HCT116 (cell line): Measurements from ENCODE around the gene GDPD3. TPM values are rescaled to one million over a fixed set of nuclear protein-coding genes. Genes with fewer than 3 reads are reported as not detected.

ENCODE experiments used
- ATAC-seq: fragments of 200-7000 bp; cut with Tn5 transposase; 2 replicates; pipeline ENCODE4 v1.9.1; 2020; ENCODE audit warnings: mild to moderate bottlenecking, moderate library complexity
- BruUV-seq: library from RNA; stranded (reverse); fragments of 400-500 nt; replicated peaks from 2 replicates; lab custom pipeline; 2021; lab: Mats Ljungman, UMichigan
- CTCF ChIA-PET: fragments of 300-600 bp; sonication (Branson Sonifier 250); formaldehyde crosslinking; loops from one replicate; lab custom pipeline; 2021; ENCODE audit warnings: antibody characterized with exemption; lab: Charles Lee
- POLR2A ChIA-PET: fragments of 300-600, 350-600 bp; sonication (Branson Sonifier 250); formaldehyde crosslinking; loops from one replicate; lab custom pipeline; 2021; ENCODE audit warnings: antibody characterized with exemption; lab: Charles Lee
- RAD21 ChIA-PET, 2 experiments: fragments of 300-600 bp; sonication (Branson Sonifier 250); formaldehyde crosslinking; loops; one replicate each; lab custom pipeline; 2023; ENCODE audit warnings: low total read pairs in 2 of 2; ENCODE audit not compliant: uncharacterized antibody in 2 of 2, unreplicated experiment in 2 of 2, low non-redundant PET in 1 of 2; lab: Charles Lee
- DNase-seq: peaks from one replicate; pipeline ENCODE4 v3.0.0-alpha.2; 2010; ENCODE audit warnings: low read depth, low spot score
- H2AFZ ChIP-seq: fragments of 200-600 bp; shearing (Covaris generic), sonication (generic); 2 replicates; pipeline ENCODE4 v1.6.1; 2017; ENCODE audit warnings: low read depth, mixed run types, mixed read lengths, antibody characterized with exemption, low read length; ENCODE audit not compliant: poor library complexity, severe bottlenecking
- H3K27ac ChIP-seq: 2 replicates; pipeline ENCODE4 v1.5.1; 2012; ENCODE audit warnings: low read depth, low read length
- H3K27me3 ChIP-seq: fragments of 200-600 bp; sonication (generic); 2 replicates; pipeline ENCODE4 v1.6.1; 2016; ENCODE audit warnings: mixed run types, low read length, mixed read lengths; ENCODE audit not compliant: insufficient read depth
- H3K36me3 ChIP-seq, 2 experiments: fragments of 200-500 bp in 1 of 2; fragments of 200-600 bp in 1 of 2; sonication (Bioruptor generic) in 1 of 2; sonication (generic) in 1 of 2; 2 replicates each; pipeline versions ENCODE4 v1.5.1 to v1.6.1; 2014 to 2016; ENCODE audit warnings: low read length in 2 of 2, inconsistent platforms in 1 of 2, mixed read lengths in 1 of 2, mixed run types in 1 of 2; ENCODE audit not compliant: insufficient read depth in 2 of 2, control insufficient read depth in 1 of 2
- H3K4me1 ChIP-seq, 2 experiments: fragments of 200-600 bp in 1 of 2; sonication (generic) in 1 of 2; 2 replicates each; pipeline versions ENCODE4 v1.5.1 to v1.6.1; 2012 to 2017; ENCODE audit warnings: low read length in 2 of 2, inconsistent platforms in 1 of 2, mild to moderate bottlenecking in 1 of 2, mixed read lengths in 1 of 2, mixed run types in 1 of 2, moderate library complexity in 1 of 2; ENCODE audit not compliant: insufficient read depth in 2 of 2, control insufficient read depth in 1 of 2
- H3K4me2 ChIP-seq: fragments of 200-600 bp; sonication (generic); 2 replicates; pipeline ENCODE4 v1.6.1; 2017; ENCODE audit warnings: mixed run types, low read length, mixed read lengths
- H3K4me3 ChIP-seq, 2 experiments: fragments of 200-600 bp in 1 of 2; sonication (generic) in 1 of 2; replicated peaks in 1 of 2; 2 replicates each; pipeline ENCODE4 v1.5.1; 2011 to 2016; ENCODE audit warnings: low read length in 2 of 2, control low read depth in 1 of 2, low read depth in 1 of 2, mild to moderate bottlenecking in 1 of 2, mixed read lengths in 1 of 2, mixed run types in 1 of 2
- H3K79me2 ChIP-seq: fragments of 200-600 bp; sonication (generic); 2 replicates; pipeline ENCODE4 v1.6.1; 2017; ENCODE audit warnings: mild to moderate bottlenecking, mixed run types, low read length, moderate library complexity, mixed read lengths; ENCODE audit not compliant: insufficient read depth
- H3K9ac ChIP-seq: fragments of 200-600 bp; sonication (generic); 2 replicates; pipeline ENCODE4 v1.6.1; 2016; ENCODE audit warnings: low read length, mixed read lengths
- H3K9me2 ChIP-seq: fragments of 200-600 bp; sonication (generic), shearing (Covaris generic); 2 replicates; pipeline ENCODE4 v1.6.1; 2017; ENCODE audit warnings: mixed run types, mild to moderate bottlenecking, moderate library complexity; ENCODE audit not compliant: insufficient read depth
- H3K9me3 ChIP-seq, 2 experiments: fragments of 200-500 bp in 1 of 2; fragments of 200-600 bp in 1 of 2; sonication (Bioruptor generic) in 1 of 2; sonication (generic) in 1 of 2; 2 replicates each; pipeline ENCODE4 v1.6.1; 2014 to 2017; ENCODE audit warnings: low read length in 2 of 2, mixed read lengths in 2 of 2, inconsistent platforms in 1 of 2, low read depth in 1 of 2, mild to moderate bottlenecking in 1 of 2, mixed run types in 1 of 2, moderate library complexity in 1 of 2; ENCODE audit not compliant: control insufficient read depth in 1 of 2, insufficient read depth in 1 of 2
- H4K20me1 ChIP-seq: fragments of 200-600 bp; sonication (generic), shearing (Covaris generic); 2 replicates; pipeline ENCODE4 v1.6.1; 2017; ENCODE audit warnings: mixed run types, mild to moderate bottlenecking, moderate library complexity; ENCODE audit not compliant: insufficient read depth
- CBX3 ChIP-seq: IDR thresholded peaks from 2 replicates; pipeline ENCODE4 v1.6.1; 2012; ENCODE audit warnings: low read depth
- EGR1 ChIP-seq: IDR thresholded peaks from 2 replicates; pipeline ENCODE4 v1.6.1; 2012; ENCODE audit warnings: low read depth
- ELF1 ChIP-seq: IDR thresholded peaks from 2 replicates; pipeline ENCODE4 v1.6.1; 2012; ENCODE audit warnings: low read depth, borderline replicate concordance
- EZH2 ChIP-seq: fragments of 200-600 bp; sonication (generic); IDR thresholded peaks from 2 replicates; pipeline ENCODE4 v1.6.1; 2017; ENCODE audit warnings: antibody characterized with exemption, mixed run types
- EZH2phosphoT487 ChIP-seq: fragments of 200-600 bp; IDR thresholded peaks from 2 replicates; pipeline ENCODE4 v1.6.1; 2018; ENCODE audit warnings: antibody characterized with exemption, borderline replicate concordance
- FOSL1 ChIP-seq: IDR thresholded peaks from 2 replicates; pipeline ENCODE4 v1.6.1; 2012; ENCODE audit warnings: low read depth
- JUND ChIP-seq: IDR thresholded peaks from 2 replicates; pipeline ENCODE4 v1.6.1; 2012
- POLR2A ChIP-seq: IDR thresholded peaks from 2 replicates; pipeline ENCODE4 v1.7.0; 2011; ENCODE audit warnings: borderline replicate concordance; ENCODE audit not compliant: insufficient read depth, insufficient read length; ENCODE audit errors: extremely low read depth
- POLR2AphosphoS5 ChIP-seq: IDR thresholded peaks from 2 replicates; pipeline ENCODE4 v1.6.1; 2011; ENCODE audit warnings: mild to moderate bottlenecking, low read depth, low read length, moderate library complexity
- RAD21 ChIP-seq: IDR thresholded peaks from 2 replicates; pipeline ENCODE4 v1.6.1; 2012; ENCODE audit warnings: low read depth, mild to moderate bottlenecking
- SIN3A ChIP-seq: IDR thresholded peaks from 2 replicates; pipeline ENCODE4 v1.6.1; 2012; ENCODE audit warnings: low read depth
- SP1 ChIP-seq: IDR thresholded peaks from 2 replicates; pipeline ENCODE4 v1.6.1; 2012; ENCODE audit warnings: low read depth
- SRF ChIP-seq: IDR thresholded peaks from 2 replicates; pipeline ENCODE4 v1.6.1; 2012; ENCODE audit warnings: low read depth
- TCF7L2 ChIP-seq: IDR thresholded peaks from 2 replicates; pipeline ENCODE4 v1.7.0; 2011; ENCODE audit warnings: borderline replicate concordance, inconsistent platforms; ENCODE audit not compliant: insufficient read depth, insufficient read length; ENCODE audit errors: extremely low read depth
- YY1 ChIP-seq: IDR thresholded peaks from 2 replicates; pipeline ENCODE4 v1.6.1; 2011; ENCODE audit warnings: low read length, low read depth, moderate library complexity, mild to moderate bottlenecking; ENCODE audit not compliant: insufficient replicate concordance; ENCODE audit errors: extremely low read depth
- ZFX ChIP-seq: fragments of 450-650 bp; IDR thresholded peaks from 2 replicates; pipeline ENCODE4 v1.6.1; 2017
- ZNF274 ChIP-seq: fragments of 200-500 bp; sonication (Bioruptor generic); IDR thresholded peaks from 2 replicates; pipeline ENCODE4 v1.6.1; 2014; ENCODE audit warnings: mild to moderate bottlenecking, low read depth, low read length, inconsistent platforms
- intact Hi-C: fragments of 100-400 bp; cut with micrococcal nuclease; formaldehyde crosslinking; loops from 2 replicates; pipeline ENCODE4 v1.10.0; 2022
- total RNA-seq: library from RNA; stranded (reverse); gene quantifications from one replicate; pipeline ENCODE4 v1.2.1, GENCODE V29; 2021; ENCODE audit not compliant: unreplicated experiment
- TF ChIP-seq, protein P1 (sequence below): IDR thresholded peaks from 2 replicates; pipeline ENCODE4 v1.6.1; 2012
- TF ChIP-seq, protein P2 (sequence below): IDR thresholded peaks from 2 replicates; pipeline ENCODE4 v1.6.1; 2012; ENCODE audit warnings: low read depth
- TF ChIP-seq, protein P3 (sequence below), 3 experiments: fragments of 200-600 bp in 1 of 3; sonication (generic) in 1 of 3; IDR thresholded peaks in 2 of 3; conservative IDR thresholded peaks in 1 of 3; 2 replicates each; pipeline ENCODE4 v1.5.1; 2012 to 2017; ENCODE audit warnings: low read depth in 2 of 3, low read length in 2 of 3, antibody characterized with exemption in 1 of 3, borderline replicate concordance in 1 of 3, control low read depth in 1 of 3, mild to moderate bottlenecking in 1 of 3, mixed read lengths in 1 of 3, mixed run types in 1 of 3, moderate library complexity in 1 of 3; ENCODE audit not compliant: insufficient read depth in 1 of 3

The GDPD3 gene
- total RNA-seq, 1 experiment from 2014 or later: 7.0 TPM

DNA sequence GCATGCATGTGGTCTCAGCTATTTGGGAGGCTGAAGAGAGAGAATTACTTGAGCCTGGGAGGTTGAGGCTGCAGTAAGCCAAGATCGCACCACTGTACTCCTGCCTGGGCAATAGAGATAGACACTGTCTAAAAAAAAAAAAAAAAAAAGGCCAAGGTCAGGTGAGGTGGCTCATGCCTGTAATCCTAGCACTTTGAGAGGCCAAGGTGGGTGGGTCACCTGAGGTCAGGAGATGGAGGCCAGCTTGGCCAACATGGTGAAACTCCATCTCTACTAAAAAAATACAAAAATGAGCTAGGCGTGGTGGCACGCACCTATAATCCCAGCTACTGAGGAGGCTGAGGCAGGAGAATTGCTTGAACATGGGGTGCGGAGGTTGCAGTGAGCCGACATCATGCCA is 41.9 kb upstream of the GDPD3 start (continued):
- TF ChIP-seq, protein P1, sequence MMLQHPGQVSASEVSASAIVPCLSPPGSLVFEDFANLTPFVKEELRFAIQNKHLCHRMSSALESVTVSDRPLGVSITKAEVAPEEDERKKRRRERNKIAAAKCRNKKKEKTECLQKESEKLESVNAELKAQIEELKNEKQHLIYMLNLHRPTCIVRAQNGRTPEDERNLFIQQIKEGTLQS: no peak
- TF ChIP-seq EZH2: no peak
- TF ChIP-seq POLR2A: no peak
- TF ChIP-seq EZH2phosphoT487: no peak
- TF ChIP-seq RAD21: no peak
- TF ChIP-seq ELF1: no peak

DNA sequence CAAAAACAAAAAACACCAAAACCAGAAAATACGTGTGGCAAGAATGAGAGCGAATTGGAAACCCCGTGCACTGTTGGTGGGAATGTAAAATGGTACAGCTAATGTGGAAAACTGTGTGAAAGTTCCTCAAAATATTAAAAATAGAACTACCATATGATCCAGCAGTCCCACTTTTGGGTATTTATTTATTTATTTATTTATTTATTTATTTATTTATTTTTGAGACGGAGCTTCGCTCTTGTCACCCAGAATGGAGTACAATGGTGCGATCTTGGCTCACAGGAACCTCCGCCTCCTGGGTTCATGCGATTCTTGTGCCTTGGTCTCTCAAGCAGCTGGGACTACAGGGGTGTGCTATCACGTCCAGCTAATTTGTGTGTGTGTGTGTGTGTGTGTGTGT is 39.2 kb upstream of the GDPD3 start:
- H3K9me3 ChIP-seq: peaks cover 0 to 4% of the 10 kb centered on the region in 2 experiments; a peak in 2 of 4 replicates
- ATAC-seq (no peak), DNase-seq (no peak)
- no peaks in the 10 kb centered on the region for H3K79me2 ChIP-seq
- CTCF ChIA-PET: no interaction called here
- no peaks in the 10 kb centered on the region for H4K20me1 ChIP-seq
- no peak overlapping the region for H2AFZ ChIP-seq
- POLR2A ChIA-PET: interaction anchor here (0.7 kb wide), 1 partner anchor 254 kb away, joined by 3 read pairs; no protein-coding TSS in a partner anchor
- intact Hi-C loops: no loop called here
- H3K27me3 ChIP-seq: no peaks in the 10 kb centered on the region
- no peak overlapping the region for H3K4me2 ChIP-seq
- no peak overlapping the region for H3K4me3 ChIP-seq
- no peak overlapping the region for H3K9ac ChIP-seq
- H3K4me1 ChIP-seq: no peaks in the 10 kb centered on the region
- H3K27ac ChIP-seq: no peak overlapping the region
- no peaks in the 10 kb centered on the region for H3K9me2 ChIP-seq
- RAD21 ChIA-PET: no interaction called here
- TF ChIP-seq, protein P2, sequence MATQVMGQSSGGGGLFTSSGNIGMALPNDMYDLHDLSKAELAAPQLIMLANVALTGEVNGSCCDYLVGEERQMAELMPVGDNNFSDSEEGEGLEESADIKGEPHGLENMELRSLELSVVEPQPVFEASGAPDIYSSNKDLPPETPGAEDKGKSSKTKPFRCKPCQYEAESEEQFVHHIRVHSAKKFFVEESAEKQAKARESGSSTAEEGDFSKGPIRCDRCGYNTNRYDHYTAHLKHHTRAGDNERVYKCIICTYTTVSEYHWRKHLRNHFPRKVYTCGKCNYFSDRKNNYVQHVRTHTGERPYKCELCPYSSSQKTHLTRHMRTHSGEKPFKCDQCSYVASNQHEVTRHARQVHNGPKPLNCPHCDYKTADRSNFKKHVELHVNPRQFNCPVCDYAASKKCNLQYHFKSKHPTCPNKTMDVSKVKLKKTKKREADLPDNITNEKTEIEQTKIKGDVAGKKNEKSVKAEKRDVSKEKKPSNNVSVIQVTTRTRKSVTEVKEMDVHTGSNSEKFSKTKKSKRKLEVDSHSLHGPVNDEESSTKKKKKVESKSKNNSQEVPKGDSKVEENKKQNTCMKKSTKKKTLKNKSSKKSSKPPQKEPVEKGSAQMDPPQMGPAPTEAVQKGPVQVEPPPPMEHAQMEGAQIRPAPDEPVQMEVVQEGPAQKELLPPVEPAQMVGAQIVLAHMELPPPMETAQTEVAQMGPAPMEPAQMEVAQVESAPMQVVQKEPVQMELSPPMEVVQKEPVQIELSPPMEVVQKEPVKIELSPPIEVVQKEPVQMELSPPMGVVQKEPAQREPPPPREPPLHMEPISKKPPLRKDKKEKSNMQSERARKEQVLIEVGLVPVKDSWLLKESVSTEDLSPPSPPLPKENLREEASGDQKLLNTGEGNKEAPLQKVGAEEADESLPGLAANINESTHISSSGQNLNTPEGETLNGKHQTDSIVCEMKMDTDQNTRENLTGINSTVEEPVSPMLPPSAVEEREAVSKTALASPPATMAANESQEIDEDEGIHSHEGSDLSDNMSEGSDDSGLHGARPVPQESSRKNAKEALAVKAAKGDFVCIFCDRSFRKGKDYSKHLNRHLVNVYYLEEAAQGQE: no peak
- TF ChIP-seq SP1 (no peak), JUND (no peak), POLR2AphosphoS5 (no peak), SIN3A (no peak), FOSL1 (no peak), POLR2A (no peak), SRF (no peak), EGR1 (no peak), TCF7L2 (no peak), ZNF274 (no peak), ZFX (no peak), CBX3 (no peak), EZH2 (no peak), YY1 (no peak)
- TF ChIP-seq, protein P1: no peak
- TF ChIP-seq, protein P3, sequence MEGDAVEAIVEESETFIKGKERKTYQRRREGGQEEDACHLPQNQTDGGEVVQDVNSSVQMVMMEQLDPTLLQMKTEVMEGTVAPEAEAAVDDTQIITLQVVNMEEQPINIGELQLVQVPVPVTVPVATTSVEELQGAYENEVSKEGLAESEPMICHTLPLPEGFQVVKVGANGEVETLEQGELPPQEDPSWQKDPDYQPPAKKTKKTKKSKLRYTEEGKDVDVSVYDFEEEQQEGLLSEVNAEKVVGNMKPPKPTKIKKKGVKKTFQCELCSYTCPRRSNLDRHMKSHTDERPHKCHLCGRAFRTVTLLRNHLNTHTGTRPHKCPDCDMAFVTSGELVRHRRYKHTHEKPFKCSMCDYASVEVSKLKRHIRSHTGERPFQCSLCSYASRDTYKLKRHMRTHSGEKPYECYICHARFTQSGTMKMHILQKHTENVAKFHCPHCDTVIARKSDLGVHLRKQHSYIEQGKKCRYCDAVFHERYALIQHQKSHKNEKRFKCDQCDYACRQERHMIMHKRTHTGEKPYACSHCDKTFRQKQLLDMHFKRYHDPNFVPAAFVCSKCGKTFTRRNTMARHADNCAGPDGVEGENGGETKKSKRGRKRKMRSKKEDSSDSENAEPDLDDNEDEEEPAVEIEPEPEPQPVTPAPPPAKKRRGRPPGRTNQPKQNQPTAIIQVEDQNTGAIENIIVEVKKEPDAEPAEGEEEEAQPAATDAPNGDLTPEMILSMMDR (IDR thresholded peaks at IDR 0.05 in 2 of 3, conservative IDR thresholded peaks at IDR 0.05 in 1 of 3; ENCODE audit: borderline replicate concordance in 1 of 3, insufficient read depth in 1 of 3, low read depth in 2 of 3, low read length in 2 of 3): no peak
- BruUV-seq: no TSS peak
- H3K36me3 ChIP-seq: no peaks in the 10 kb centered on the region
